SK-N-SH treated with all-trans-retinoic acid at 6 μM for 48 hours (cell line): ENCODE data around the gene POLR3G.

Source experiments
- ARNTL ChIP-seq: fragments of 450-650 bp; formaldehyde crosslinking; IDR thresholded peaks from 2 replicates; pipeline ENCODE4 v1.5.0; 2020; ENCODE audit warnings: low read depth, mild to moderate bottlenecking, moderate library complexity, borderline replicate concordance
- BACH2 ChIP-seq: fragments of 250-450 bp; sonication (Bioruptor Pico); IDR thresholded peaks from 2 replicates; pipeline ENCODE4 v1.9.0; 2021; ENCODE audit warnings: mild to moderate bottlenecking, borderline replicate concordance
- CSRNP3 ChIP-seq: fragments of 250-450 bp; sonication (Bioruptor Pico); IDR thresholded peaks from 2 replicates; pipeline ENCODE4 v1.5.1; 2021; ENCODE audit warnings: mild to moderate bottlenecking, moderate library complexity
- ISL1 ChIP-seq: fragments of 250-450 bp; sonication (Bioruptor Pico); IDR thresholded peaks from 2 replicates; pipeline ENCODE4 v2.1.2; 2022; ENCODE audit warnings: mild to moderate bottlenecking, moderate library complexity
- PATZ1 ChIP-seq: fragments of 250-450 bp; sonication (Bioruptor Pico); IDR thresholded peaks from 2 replicates; pipeline ENCODE4 v1.8.0; 2020; ENCODE audit warnings: mild to moderate bottlenecking, moderate library complexity, borderline replicate concordance
- RARB ChIP-seq: fragments of 250-450 bp; sonication (Bioruptor Pico); IDR thresholded peaks from 2 replicates; pipeline ENCODE4 v1.8.0; 2021; ENCODE audit warnings: mild to moderate bottlenecking, moderate library complexity
- TCF4 ChIP-seq: fragments of 250-450 bp; sonication (Bioruptor Pico); IDR thresholded peaks from 2 replicates; pipeline ENCODE4 v1.8.0; 2021; ENCODE audit warnings: mild to moderate bottlenecking, moderate library complexity, borderline replicate concordance
- ZC3H10 ChIP-seq: fragments of 250-450 bp; sonication (Bioruptor Pico); IDR thresholded peaks from 2 replicates; pipeline ENCODE4 v1.5.1; 2021; ENCODE audit warnings: mild to moderate bottlenecking, moderate library complexity
- ZFP30 ChIP-seq: fragments of 450-650 bp; formaldehyde crosslinking; IDR thresholded peaks from 2 replicates; pipeline ENCODE4 v1.5.0; 2022; ENCODE audit warnings: mild to moderate bottlenecking, moderate library complexity
- ZNF565 ChIP-seq: fragments of 450-650 bp; formaldehyde crosslinking; conservative IDR thresholded peaks from 2 replicates; pipeline ENCODE4 v1.5.0; 2020; ENCODE audit warnings: low read depth, mild to moderate bottlenecking, moderate library complexity
- ZNF8 ChIP-seq: fragments of 450-650 bp; formaldehyde crosslinking; IDR thresholded peaks from 2 replicates; pipeline ENCODE4 v1.5.0; 2020; ENCODE audit warnings: mild to moderate bottlenecking, moderate library complexity
- TF ChIP-seq, protein P1 (sequence below): fragments of 250-450 bp; sonication (Bioruptor Pico); IDR thresholded peaks from 2 replicates; pipeline ENCODE4 v1.5.0; 2020; ENCODE audit warnings: mild to moderate bottlenecking, moderate library complexity

- TF ChIP-seq BACH2 (CRISPR knock-in tag) = no peak
- TF ChIP-seq CSRNP3 (CRISPR knock-in tag) = no peak
- no peak for TF ChIP-seq RARB (CRISPR knock-in tag)
- no peak for TF ChIP-seq PATZ1 (CRISPR knock-in tag)
- TF ChIP-seq ARNTL (CRISPR knock-in tag) = no peak
- TF ChIP-seq ZNF8 (CRISPR knock-in tag) = no peak
- no peak for TF ChIP-seq ZNF565 (CRISPR knock-in tag)
- TF ChIP-seq ZFP30 (CRISPR knock-in tag) = no peak
- TF ChIP-seq ISL1 (CRISPR knock-in tag) = no peak
- TF ChIP-seq TCF4 (CRISPR knock-in tag) = no peak
- no peak for TF ChIP-seq ZC3H10 (CRISPR knock-in tag)
- TF ChIP-seq, protein P1, sequence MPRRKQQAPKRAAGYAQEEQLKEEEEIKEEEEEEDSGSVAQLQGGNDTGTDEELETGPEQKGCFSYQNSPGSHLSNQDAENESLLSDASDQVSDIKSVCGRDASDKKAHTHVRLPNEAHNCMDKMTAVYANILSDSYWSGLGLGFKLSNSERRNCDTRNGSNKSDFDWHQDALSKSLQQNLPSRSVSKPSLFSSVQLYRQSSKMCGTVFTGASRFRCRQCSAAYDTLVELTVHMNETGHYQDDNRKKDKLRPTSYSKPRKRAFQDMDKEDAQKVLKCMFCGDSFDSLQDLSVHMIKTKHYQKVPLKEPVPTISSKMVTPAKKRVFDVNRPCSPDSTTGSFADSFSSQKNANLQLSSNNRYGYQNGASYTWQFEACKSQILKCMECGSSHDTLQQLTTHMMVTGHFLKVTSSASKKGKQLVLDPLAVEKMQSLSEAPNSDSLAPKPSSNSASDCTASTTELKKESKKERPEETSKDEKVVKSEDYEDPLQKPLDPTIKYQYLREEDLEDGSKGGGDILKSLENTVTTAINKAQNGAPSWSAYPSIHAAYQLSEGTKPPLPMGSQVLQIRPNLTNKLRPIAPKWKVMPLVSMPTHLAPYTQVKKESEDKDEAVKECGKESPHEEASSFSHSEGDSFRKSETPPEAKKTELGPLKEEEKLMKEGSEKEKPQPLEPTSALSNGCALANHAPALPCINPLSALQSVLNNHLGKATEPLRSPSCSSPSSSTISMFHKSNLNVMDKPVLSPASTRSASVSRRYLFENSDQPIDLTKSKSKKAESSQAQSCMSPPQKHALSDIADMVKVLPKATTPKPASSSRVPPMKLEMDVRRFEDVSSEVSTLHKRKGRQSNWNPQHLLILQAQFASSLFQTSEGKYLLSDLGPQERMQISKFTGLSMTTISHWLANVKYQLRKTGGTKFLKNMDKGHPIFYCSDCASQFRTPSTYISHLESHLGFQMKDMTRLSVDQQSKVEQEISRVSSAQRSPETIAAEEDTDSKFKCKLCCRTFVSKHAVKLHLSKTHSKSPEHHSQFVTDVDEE (CRISPR knock-in tag) = no peak
Measured at GRCh38 chr5:90440644-90441043, 34.0 kb upstream of the POLR3G start.
